Left kidney (tissue), 8 donors: ENCODE data around the gene PGAP6. TPM values are rescaled to one million over a fixed set of nuclear protein-coding genes. Genes with fewer than 3 reads are reported as not detected.
A peak's percentile ranks its signal among the peaks of the same experiment; 100 is the strongest.
"Not testable (repeated sequence)": the region's sequence is repeated elsewhere in the genome, so short reads cannot be mapped to it uniquely, and the experiment has no call there.

Source experiments
- DNase-seq: peaks from one replicate; pipeline ENCODE4 v3.0.0-alpha.2; 2013
- long read RNA-seq, 8 donors: transcript quantifications; one replicate each; lab custom pipeline, GENCODE V29; 2026
- polyA plus RNA-seq: library from polyadenylated mRNA; unstranded; fragments of 120-200 nt; gene quantifications from one replicate; pipeline ENCODE4 v1.2.1, GENCODE V29; 2013; ENCODE audit not compliant: insufficient read length

PGAP6 gene
- polyA plus RNA-seq, result 56.1 TPM
- long read RNA-seq, donor 1, transcript TMEM8A-204 (13 exons, 3,691 nt), result major isoform, 5 of 420 reads
- long read RNA-seq, donor 1, partial matches to known transcripts, result 395 of 420 reads
- long read RNA-seq, donor 1, other reads (novel, unspliced or antisense), result 20 of 420 reads
- long read RNA-seq, donor 2, partial matches to known transcripts, result 124 of 269 reads
- long read RNA-seq, donor 2, other reads (novel, unspliced or antisense), result 140 of 269 reads
- long read RNA-seq, donor 3, partial matches to known transcripts, result 61 of 147 reads
- long read RNA-seq, donor 3, other reads (novel, unspliced or antisense), result 81 of 147 reads
- long read RNA-seq, donor 4, result 0 reads
- long read RNA-seq, donor 5, transcript TMEM8A-204 (13 exons, 3,691 nt), result major isoform, 11 of 52 reads
- long read RNA-seq, donor 5, partial matches to known transcripts, result 12 of 52 reads
- long read RNA-seq, donor 5, other reads (novel, unspliced or antisense), result 29 of 52 reads
- long read RNA-seq, donor 6, transcript TMEM8A-204 (13 exons, 3,691 nt), result major isoform, 7 of 28 reads
- long read RNA-seq, donor 6, partial matches to known transcripts, result 21 of 28 reads
- long read RNA-seq, donor 6, other reads (novel, unspliced or antisense), result 0 of 28 reads
- long read RNA-seq, donor 7, transcript TMEM8A-204 (13 exons, 3,691 nt), result major isoform, 6 of 19 reads
- long read RNA-seq, donor 7, partial matches to known transcripts, result 13 of 19 reads
- long read RNA-seq, donor 7, other reads (novel, unspliced or antisense), result 0 of 19 reads
- long read RNA-seq, donor 8, partial matches to known transcripts, result 117 of 119 reads
- long read RNA-seq, donor 8, other reads (novel, unspliced or antisense), result 0 of 119 reads

- no peak for DNase-seq
These were observed at the start of gene PGAP6 for GRCh38 chr16:381789-382717. Gene PGAP6 (minus strand): TSS chr16:381978. CDS start chr16:381821, 157 bp downstream.

GRCh38 chr16:430904-431303 lies 49.1 kb upstream of the PGAP6 start:
- no peak for DNase-seq

GRCh38 chr16:427250-427649 lies 45.5 kb upstream of the PGAP6 start:
- DNase-seq, result no peak

GRCh38 chr16:426906-427249 lies 45.1 kb upstream of the PGAP6 start:
- no peak for DNase-seq

- no peak for DNase-seq
These were observed 44.5 kb upstream of the PGAP6 start for GRCh38 chr16:426115-426905.

GRCh38 chr16:425740-426114 lies 43.9 kb upstream of the PGAP6 start:
- no peak for DNase-seq

- peak; percentile 80 for DNase-seq
These were observed 43.4 kb upstream of the PGAP6 start, which contains the start of gene RAB11FIP3 for GRCh38 chr16:425082-425718. Gene RAB11FIP3 (plus strand): TSS chr16:425649. CDS start chr16:426007, 358 bp downstream.

- DNase-seq, result no peak
These were observed 42.9 kb upstream of the PGAP6 start for GRCh38 chr16:424623-425081.

- DNase-seq, result no peak
These were observed 42.4 kb upstream of the PGAP6 start for GRCh38 chr16:424033-424622.

GRCh38 chr16:422179-422578 lies 40.4 kb upstream of the PGAP6 start:
- not testable (repeated sequence) for DNase-seq

GRCh38 chr16:415170-415498 lies 33.4 kb upstream of the PGAP6 start:
- not testable (repeated sequence) for DNase-seq

- no peak for DNase-seq
These were observed 32.8 kb upstream of the PGAP6 start for GRCh38 chr16:414395-415169.

GRCh38 chr16:411576-412265 lies 29.9 kb upstream of the PGAP6 start:
- no peak for DNase-seq

- no peak for DNase-seq
These were observed 28.9 kb upstream of the PGAP6 start for GRCh38 chr16:410516-411178.

- no peak for DNase-seq
These were observed 25.5 kb upstream of the PGAP6 start for GRCh38 chr16:407253-407652.

GRCh38 chr16:405548-406506 lies 24.0 kb upstream of the PGAP6 start:
- DNase-seq, result no peak

- DNase-seq, result no peak
These were observed 23.3 kb upstream of the PGAP6 start for GRCh38 chr16:404971-405486.
